ENCODE measurements around the gene NFU1.

Gene NFU1

GRCh38 chr2:69436938-69437750, at the start of gene NFU1:
NFU1 (minus strand) TSS chr2:69437435; CDS start chr2:69437422, 13 bp downstream.
- DNase-seq = peak; percentile 68

DNA sequence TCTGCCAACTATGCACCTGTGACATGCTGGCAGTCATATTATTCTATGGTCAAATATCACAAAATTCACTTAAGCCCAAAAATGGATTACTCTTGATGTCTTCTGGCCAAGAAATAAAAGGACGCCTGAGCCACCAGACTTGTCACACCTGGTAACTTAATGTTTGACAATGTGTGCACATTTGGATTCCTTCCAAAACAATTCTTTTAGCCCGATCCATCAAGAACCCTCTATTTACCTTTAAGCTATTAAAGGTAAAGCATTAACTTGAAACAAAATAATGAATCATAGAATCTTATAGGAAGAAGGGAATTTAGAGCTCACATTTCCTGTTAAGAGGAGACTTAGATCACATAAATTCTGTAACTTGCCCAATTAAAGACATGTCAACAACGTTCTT, 46.5 kb upstream of the NFU1 start:
- DNase-seq = peak; percentile 34

DNA sequence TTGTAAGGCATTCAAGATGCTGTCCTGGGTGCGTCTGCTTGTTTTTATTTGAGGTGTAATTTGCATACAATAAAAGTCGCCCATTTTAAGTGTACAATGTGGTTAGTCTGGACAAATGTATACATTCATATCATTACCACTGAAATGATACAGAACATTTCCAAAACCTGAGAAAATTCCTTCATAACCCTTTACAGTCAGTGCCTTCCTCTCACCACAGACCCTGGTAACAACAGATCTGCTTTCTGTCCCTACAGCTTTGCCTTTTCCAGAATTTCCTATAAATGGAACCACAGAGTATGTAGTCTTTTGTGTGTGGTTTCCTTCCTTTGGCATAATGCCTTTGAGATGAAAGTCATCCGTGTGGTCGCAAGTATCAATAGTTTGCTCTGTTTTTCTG, 45.8 kb upstream of the NFU1 start:
- DNase-seq = no peak

GRCh38 chr2:69482471-69482870, 45.2 kb upstream of the NFU1 start:
- DNase-seq = peak; percentile 23

DNA sequence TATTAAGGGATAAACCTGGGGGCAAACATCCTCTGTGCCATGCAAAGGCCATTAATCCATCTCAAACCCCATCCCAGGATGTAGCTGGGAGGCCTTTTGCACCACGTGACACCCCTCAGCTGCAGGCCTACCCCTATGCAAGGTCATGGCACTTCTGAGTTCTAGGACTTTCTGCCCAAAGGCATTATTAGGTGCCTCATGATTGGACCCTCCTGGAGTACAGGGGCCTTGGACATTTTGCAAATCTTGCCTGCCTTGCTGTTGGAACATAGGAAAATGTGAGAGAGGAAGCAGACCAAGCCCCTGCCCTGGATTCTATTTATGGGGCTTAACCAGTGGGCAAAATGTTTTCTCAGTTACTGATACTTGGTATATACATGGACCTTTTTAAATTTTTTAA, 44.2 kb upstream of the NFU1 start:
- DNase-seq = no peak

DNA sequence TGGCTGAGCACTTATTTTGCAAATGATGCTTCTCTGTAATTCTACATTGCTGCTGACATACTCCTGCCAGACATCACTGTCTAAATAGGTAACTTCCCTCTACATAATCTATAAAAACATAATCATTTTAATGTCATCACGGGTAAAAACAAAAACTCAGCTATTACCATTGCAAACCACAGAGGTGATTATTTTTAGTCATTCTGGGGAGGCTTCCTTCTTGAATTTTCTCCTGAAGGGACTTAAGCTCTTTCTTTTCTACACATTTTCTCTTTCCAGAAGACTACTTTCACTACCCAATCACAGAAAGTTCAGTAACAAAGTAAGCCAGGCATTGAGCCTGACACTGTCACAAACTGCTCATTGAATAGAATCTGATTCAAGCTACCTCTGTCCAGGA, 40.4 kb upstream of the NFU1 start:
- DNase-seq = no peak

DNA sequence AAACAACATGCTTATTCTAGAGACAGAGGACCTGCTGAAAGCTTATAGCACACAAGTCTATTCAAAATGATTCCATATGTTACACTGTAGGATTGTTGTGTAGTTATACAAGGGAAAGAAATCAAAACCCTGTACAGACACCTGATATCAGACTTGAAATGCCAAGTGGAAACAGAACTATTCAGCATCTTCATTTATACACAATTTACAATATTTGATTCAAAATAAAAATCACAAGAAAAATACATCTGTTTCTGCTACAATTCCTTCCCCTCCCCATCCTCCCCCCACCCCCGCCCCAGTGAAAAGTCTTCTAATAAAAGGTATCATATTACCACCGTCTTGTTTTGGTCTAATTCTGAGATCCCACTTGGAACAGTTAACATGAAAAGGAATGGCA, 37.5 kb upstream of the NFU1 start:
- no peak for DNase-seq

- no peak for DNase-seq
Measured at GRCh38 chr2:69471793-69472192, 34.6 kb upstream of the NFU1 start.

- no peak for DNase-seq
Measured at GRCh38 chr2:69470911-69471310, 33.7 kb upstream of the NFU1 start.

GRCh38 chr2:69469784-69470183, 32.5 kb upstream of the NFU1 start:
- no peak for DNase-seq

- no peak for DNase-seq
Measured at GRCh38 chr2:69469375-69469774, 32.1 kb upstream of the NFU1 start.

GRCh38 chr2:69466728-69467127, 29.5 kb upstream of the NFU1 start:
- DNase-seq = no peak

GRCh38 chr2:69465513-69466456, 28.6 kb upstream of the NFU1 start:
- DNase-seq = no peak

- DNase-seq = no peak
Measured at GRCh38 chr2:69464575-69464974, 27.3 kb upstream of the NFU1 start.

GRCh38 chr2:69462780-69463179, 25.5 kb upstream of the NFU1 start:
- no peak for DNase-seq

DNA sequence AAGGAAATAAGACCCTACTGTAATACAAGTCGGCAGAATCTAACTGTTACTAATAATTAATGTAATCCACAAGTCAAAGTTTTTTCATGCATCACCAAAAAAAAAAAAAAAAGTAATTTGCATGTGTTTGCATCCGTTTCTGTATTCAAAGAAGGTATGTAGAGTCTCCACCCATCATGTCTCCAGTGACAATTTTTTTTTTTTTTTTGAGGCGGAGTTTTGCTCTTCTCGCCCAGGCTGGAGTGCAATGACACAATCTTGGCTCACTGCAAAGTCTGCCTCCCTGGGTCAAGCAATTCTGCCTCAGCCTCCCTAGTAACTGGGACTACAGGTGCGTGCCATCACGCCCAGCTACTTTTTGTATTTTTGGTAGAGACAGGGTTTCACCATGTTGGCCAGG, 24.2 kb upstream of the NFU1 start:
- no peak for DNase-seq

- no peak for DNase-seq
Measured at GRCh38 chr2:69459936-69460335, 22.7 kb upstream of the NFU1 start.

DNA sequence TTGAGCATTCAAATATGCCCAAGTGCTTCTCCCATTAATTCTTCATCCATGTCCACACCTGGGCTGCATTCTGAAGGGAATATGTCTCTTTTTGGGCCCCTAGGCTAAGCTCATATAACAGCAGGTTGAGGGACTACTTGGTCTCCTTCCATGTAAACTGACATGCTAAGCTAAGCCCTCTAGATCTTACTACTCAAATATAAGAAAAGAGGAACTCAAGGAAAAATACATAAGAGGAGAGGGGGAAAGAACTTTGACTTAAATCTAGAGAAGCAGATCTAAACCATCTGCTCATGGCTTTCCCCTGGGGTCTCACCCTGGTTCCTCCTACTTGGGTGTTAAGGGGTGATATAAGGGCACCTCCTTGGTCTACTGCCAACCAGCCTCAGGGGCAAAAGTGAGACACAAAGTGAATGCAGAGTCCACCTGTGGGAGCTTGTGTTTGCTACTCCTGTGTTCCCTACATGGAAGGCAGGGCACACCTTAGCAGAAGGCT, 19.8 kb upstream of the NFU1 start:
- DNase-seq = no peak

DNA sequence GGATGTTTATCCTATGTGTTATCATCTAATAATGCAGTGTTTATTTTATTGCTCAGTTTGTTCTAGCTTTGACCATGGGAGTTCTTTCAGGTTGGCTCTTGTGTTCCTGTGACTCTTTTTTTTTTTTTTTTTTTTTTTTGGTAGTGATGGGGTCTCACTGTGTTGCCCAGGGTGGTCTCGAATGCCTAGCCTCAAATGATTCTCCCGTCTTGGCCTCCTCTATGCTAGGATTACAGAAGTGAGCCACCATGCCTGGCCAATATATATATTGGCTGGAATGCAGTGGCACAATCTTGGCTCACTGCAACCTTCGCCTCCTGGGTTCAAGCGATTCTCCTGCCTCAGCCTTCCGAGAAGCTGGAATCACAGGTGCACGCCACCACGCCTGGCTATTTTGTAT, 18.9 kb upstream of the NFU1 start:
- DNase-seq = no peak

- DNase-seq = no peak
Measured at GRCh38 chr2:69454976-69455375, 17.7 kb upstream of the NFU1 start.

DNA sequence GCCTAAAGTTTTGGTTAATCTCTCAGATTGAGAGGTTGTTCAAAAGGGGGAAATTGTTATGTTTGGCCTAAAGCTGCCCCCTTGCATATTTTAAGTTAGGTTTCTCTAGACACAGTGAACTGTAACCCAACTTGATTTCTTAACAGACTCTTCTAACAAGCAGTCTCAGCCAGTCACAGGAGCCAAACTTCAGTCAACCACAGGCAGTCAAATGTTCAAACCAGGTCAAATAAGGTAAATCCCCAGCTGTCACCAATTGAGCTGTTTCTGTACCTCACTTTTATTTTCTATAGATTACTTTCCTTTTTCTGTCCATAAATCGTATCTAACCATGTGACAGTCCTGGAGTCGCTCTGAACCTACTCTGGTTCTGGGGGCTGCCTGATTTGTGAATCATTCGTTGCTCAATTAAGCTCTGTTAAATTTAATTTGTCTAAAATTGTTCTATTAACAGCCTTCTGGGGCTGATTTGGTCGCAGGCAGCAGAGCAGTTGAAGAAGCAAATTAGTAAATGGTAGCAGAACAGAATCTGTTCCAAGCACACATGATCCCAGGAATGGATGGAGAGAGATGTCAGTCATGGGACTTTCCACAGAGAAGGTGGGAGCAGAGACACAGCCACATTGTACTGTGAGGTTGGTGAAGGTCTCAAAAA, 16.4 kb upstream of the NFU1 start:
- no peak for DNase-seq

DNA sequence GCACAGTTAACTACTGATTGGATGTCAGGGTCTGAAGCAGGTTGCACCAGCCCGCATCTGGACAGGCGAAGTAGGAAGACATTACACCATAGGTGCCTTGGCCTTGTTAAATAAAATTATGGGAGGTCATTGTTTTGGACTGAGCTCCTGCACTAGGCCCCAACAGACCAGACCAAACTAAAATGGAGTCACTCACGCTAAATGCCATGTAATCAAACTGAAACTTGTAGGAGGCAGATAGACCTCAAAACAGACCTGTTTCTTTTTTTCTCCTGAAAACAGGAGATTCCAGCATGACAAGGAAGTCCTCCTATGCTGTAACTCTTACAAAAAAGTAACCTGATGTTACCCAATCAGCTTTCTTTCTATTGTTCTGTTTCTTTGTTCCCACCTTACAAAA, 15.5 kb upstream of the NFU1 start:
- no peak for DNase-seq

DNA sequence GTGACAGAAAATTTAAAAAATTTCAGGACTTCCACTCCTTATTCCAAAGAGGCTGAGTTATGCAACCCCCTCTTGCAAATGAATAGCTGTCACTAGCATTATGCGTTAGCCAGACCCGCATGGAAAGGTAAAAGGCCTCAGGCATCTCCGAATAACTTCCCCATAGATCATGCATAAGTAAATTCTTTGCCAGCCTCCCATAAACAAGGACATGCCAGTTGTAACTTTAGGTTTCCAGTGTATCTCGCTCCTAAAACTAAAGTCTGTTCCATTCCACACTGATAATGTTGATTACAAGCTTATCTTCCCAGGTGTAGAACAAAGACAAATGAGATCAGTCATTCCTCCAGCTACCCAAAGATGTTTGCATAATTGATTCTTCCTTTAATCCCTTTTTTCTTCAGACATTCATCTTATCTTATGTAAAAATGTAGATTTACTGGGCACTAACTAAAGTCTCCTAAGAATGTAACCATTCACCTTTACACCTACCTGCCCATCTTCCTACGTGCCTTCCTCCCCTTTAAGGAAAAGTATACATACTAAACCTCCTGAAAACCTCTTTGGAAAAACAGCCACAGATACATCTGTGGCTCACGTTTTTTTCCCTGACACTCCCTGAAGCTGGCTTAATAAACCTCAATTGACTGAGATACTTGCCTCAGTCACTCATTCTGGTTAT, 13.6 kb upstream of the NFU1 start:
- no peak for DNase-seq

Data from NCI-H1436 treated with DMSO at 0.1 percent for 48 hours (cell line).